HG03095 (cell line): ENCODE data around the gene MAML2.

ENCODE experiments used
- ATAC-seq: cut with Tn5 transposase; IDR thresholded peaks from one replicate; pipeline ENCODE4 v1.9.1; 2021; ENCODE audit warnings: moderate library complexity; ENCODE audit not compliant: unreplicated experiment

The MAML2 gene

DNA sequence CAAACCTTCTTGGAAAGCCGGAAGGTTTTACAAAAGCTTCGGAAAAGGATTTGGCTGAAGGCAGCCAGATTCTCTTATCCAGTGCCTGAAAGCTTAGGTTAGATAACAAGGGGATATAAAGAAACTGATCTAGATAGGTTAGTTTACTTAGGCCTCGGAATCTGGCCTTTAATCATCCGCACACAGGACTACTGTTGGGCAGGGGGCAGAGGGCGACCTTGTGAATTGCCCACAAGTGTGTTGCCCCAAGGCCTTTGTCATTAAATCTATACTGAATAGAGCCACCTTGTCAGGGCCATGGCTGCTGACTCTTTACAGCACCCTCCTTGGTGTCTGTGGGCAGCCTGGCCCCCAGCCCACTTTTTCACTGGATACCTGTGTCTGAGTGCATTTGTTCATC is 409.4 kb downstream of the MAML2 start:
- ATAC-seq = no peak

DNA sequence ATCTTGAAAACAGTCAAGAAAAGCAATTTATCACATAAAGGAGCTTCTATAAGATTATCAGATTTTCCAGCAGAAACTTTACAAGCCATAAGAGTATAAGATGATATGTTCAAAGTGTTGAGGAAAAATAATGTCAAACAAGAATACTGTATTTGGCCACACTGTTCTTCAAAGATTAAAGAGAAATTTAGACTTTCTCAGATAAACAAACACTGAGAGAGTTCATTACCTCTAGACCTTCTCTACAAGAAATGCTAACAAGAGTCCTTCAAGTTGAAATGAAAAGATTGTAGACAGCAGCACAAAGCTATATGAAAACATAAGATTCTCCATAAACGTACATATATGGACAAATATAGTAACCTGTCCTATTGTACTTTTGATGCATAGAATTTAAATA is 411.1 kb downstream of the MAML2 start:
- ATAC-seq = no peak

DNA sequence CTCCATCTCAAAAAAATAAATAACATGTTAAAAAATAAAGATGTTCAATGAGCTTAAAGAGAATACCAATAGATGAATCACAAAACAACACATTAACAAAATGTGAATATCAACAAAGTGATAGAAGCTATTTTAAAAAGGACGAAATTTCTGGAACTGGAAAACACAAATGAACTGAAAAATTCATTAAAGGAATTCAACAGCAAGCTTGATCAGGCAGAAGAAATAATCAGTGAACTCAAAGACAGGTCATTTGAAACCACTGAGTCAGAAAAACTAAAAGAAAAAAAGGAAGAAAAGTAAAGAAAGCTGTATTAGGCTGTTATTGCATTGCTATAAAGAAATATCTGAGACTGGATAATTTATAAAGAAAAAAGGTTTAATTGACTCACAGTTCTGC is 412.0 kb downstream of the MAML2 start:
- ATAC-seq = no peak

GRCh38 chr11:95926726-95927125 is 416.3 kb downstream of the MAML2 start:
- no peak for ATAC-seq
